HAP-1 (cell line): Measurements from ENCODE around the gene MFRP.
A peak's percentile ranks its signal among the peaks of the same experiment; 100 is the strongest.

ENCODE experiments used
- DNase-seq, 2 experiments: peaks; one replicate each; pipeline ENCODE4 v3.0.0-alpha.2; 2016 to 2020; ENCODE audit warnings: low spot score in 2 of 2
- H3K27me3 ChIP-seq: fragments of 250-450 bp; sonication (Bioruptor Pico); 2 replicates; pipeline ENCODE4 v1.5.1; 2020; ENCODE audit warnings: low read depth, mild to moderate bottlenecking, moderate library complexity
- H3K36me3 ChIP-seq: fragments of 250-450 bp; sonication (Bioruptor Pico); replicated peaks from 2 replicates; pipeline ENCODE4 v1.5.1; 2020; ENCODE audit warnings: mild to moderate bottlenecking
- H3K4me1 ChIP-seq: fragments of 250-450 bp; sonication (Bioruptor Pico); 2 replicates; pipeline ENCODE4 v1.5.1; 2020; ENCODE audit warnings: mild to moderate bottlenecking
- H3K4me3 ChIP-seq: fragments of 250-450 bp; sonication (Bioruptor Pico); 2 replicates; pipeline ENCODE4 v1.5.1; 2020; ENCODE audit warnings: mild to moderate bottlenecking, moderate library complexity
- H3K9me3 ChIP-seq: fragments of 250-450 bp; sonication (Bioruptor Pico); 2 replicates; pipeline ENCODE4 v1.5.1; 2020; ENCODE audit warnings: mild to moderate bottlenecking, moderate library complexity
- in situ Hi-C: fragments of 300-500 bp; cut with MboI; formaldehyde crosslinking; loops from 3 replicates; pipeline ENCODE4 v1.14.3; 2020; ENCODE audit warnings: low sequenced_read_pairs, inconsistent platforms, mixed read lengths

MFRP gene

GRCh38 chr11:119332111-119332765 lies 14.3 kb downstream of the MFRP start:
- Histone ChIP-seq H3K4me3 (no peak overlapping the region), H3K9me3 (no peaks in the 10 kb centered on the region), H3K27me3 (no peaks in the 10 kb centered on the region), H3K4me1 (peaks cover 23% of the 10 kb centered on the region), H3K36me3 (peaks cover 11% of the 10 kb centered on the region)
- peak; percentile 67 to 91 for DNase-seq
- in situ Hi-C loops, result no loop called here

GRCh38 chr11:119330237-119330636 lies 16.3 kb downstream of the MFRP start:
- Histone ChIP-seq H3K9me3 (no peaks in the 10 kb centered on the region), H3K27me3 (no peaks in the 10 kb centered on the region), H3K4me3 (no peak overlapping the region), H3K36me3 (no peaks in the 10 kb centered on the region), H3K4me1 (peaks cover 23% of the 10 kb centered on the region)
- in situ Hi-C loops, result no loop called here
- no peak for DNase-seq

- no peak for DNase-seq
- no peaks in the 10 kb centered on the region for H3K9me3 ChIP-seq
- in situ Hi-C loops, result loop anchor here (10.0 kb wide), 1 partner anchor 55 kb away; the partner anchor contains the start of gene USP2
- H3K27me3 ChIP-seq, result no peaks in the 10 kb centered on the region
- H3K36me3 ChIP-seq, result no peaks in the 10 kb centered on the region
- no peak overlapping the region for H3K4me3 ChIP-seq
- H3K4me1 ChIP-seq, result peaks cover 23% of the 10 kb centered on the region
These were observed 17.2 kb downstream of the MFRP start for GRCh38 chr11:119329320-119329719.

GRCh38 chr11:119324189-119324588 lies 22.3 kb downstream of the MFRP start:
- in situ Hi-C loops, result loop anchor here (10.0 kb wide), 1 partner anchor 61 kb away; the partner anchor contains the start of gene USP2
- no peaks in the 10 kb centered on the region for H3K36me3 ChIP-seq
- H3K4me3 ChIP-seq, result no peak overlapping the region
- no peak for DNase-seq
- no peaks in the 10 kb centered on the region for H3K27me3 ChIP-seq
- peaks cover 24% of the 10 kb centered on the region for H3K4me1 ChIP-seq
- H3K9me3 ChIP-seq, result no peaks in the 10 kb centered on the region

- no peaks in the 10 kb centered on the region for H3K36me3 ChIP-seq
- in situ Hi-C loops, result loop anchor here (10.0 kb wide), 1 partner anchor 61 kb away; the partner anchor contains the start of gene USP2
- H3K4me1 ChIP-seq, result peaks cover 30% of the 10 kb centered on the region
- peak; percentile 56 to 93 for DNase-seq
- no peaks in the 10 kb centered on the region for H3K9me3 ChIP-seq
- no peaks in the 10 kb centered on the region for H3K27me3 ChIP-seq
- H3K4me3 ChIP-seq, result no peak overlapping the region
These were observed 22.9 kb downstream of the MFRP start for GRCh38 chr11:119323532-119324033.

- H3K36me3 ChIP-seq, result no peaks in the 10 kb centered on the region
- peaks cover 32% of the 10 kb centered on the region for H3K4me1 ChIP-seq
- no peaks in the 10 kb centered on the region for H3K27me3 ChIP-seq
- no peak overlapping the region for H3K4me3 ChIP-seq
- in situ Hi-C loops, result loop anchor here (10.0 kb wide), 1 partner anchor 62 kb away; the partner anchor contains the start of gene USP2
- no peak for DNase-seq
- H3K9me3 ChIP-seq, result no peaks in the 10 kb centered on the region
These were observed 23.5 kb downstream of the MFRP start for GRCh38 chr11:119322921-119323531.

GRCh38 chr11:119322360-119322739 lies 24.2 kb downstream of the MFRP start:
- H3K27me3 ChIP-seq, result no peaks in the 10 kb centered on the region
- in situ Hi-C loops, result loop anchor here (10.0 kb wide), 1 partner anchor 62 kb away; the partner anchor contains the start of gene USP2
- no peaks in the 10 kb centered on the region for H3K36me3 ChIP-seq
- H3K9me3 ChIP-seq, result no peaks in the 10 kb centered on the region
- no peak for DNase-seq
- no peak overlapping the region for H3K4me3 ChIP-seq
- peaks cover 34% of the 10 kb centered on the region for H3K4me1 ChIP-seq

- Histone ChIP-seq H3K4me3 (peak overlapping the region; percentile 29), H3K9me3 (no peaks in the 10 kb centered on the region), H3K27me3 (no peaks in the 10 kb centered on the region), H3K4me1 (peaks cover 37% of the 10 kb centered on the region), H3K36me3 (no peaks in the 10 kb centered on the region; the same call in 1 of the 2 replicates)
- in situ Hi-C loops, result loop anchor here (10.0 kb wide), 1 partner anchor 64 kb away; the partner anchor contains the start of gene USP2
- DNase-seq, result peak; percentile 54 to 80
These were observed 25.6 kb downstream of the MFRP start for GRCh38 chr11:119320776-119321524.

GRCh38 chr11:119320240-119320775 lies 26.2 kb downstream of the MFRP start:
- peak; percentile 23 to 77 for DNase-seq
- Histone ChIP-seq H3K9me3 (no peaks in the 10 kb centered on the region), H3K4me3 (peak overlapping the region; percentile 29), H3K27me3 (no peaks in the 10 kb centered on the region), H3K36me3 (no peaks in the 10 kb centered on the region; the same call in 1 of the 2 replicates), H3K4me1 (peaks cover 41% of the 10 kb centered on the region)
- in situ Hi-C loops, result loop anchor here (10.0 kb wide), 1 partner anchor 64 kb away; the partner anchor contains the start of gene USP2

GRCh38 chr11:119319700-119320239 lies 26.7 kb downstream of the MFRP start:
- Histone ChIP-seq H3K4me1 (peaks cover 41% of the 10 kb centered on the region), H3K36me3 (no peaks in the 10 kb centered on the region; the same call in none of the 2 replicates), H3K27me3 (no peaks in the 10 kb centered on the region), H3K9me3 (no peaks in the 10 kb centered on the region), H3K4me3 (no peak overlapping the region)
- DNase-seq, result no peak
- in situ Hi-C loops, result loop anchor here (10.0 kb wide), 1 partner anchor 65 kb away; the partner anchor contains the start of gene USP2

- no peak overlapping the region for H3K4me3 ChIP-seq
- in situ Hi-C loops, result no loop called here
- no peak for DNase-seq
- peaks cover 41% of the 10 kb centered on the region for H3K4me1 ChIP-seq
- H3K9me3 ChIP-seq, result no peaks in the 10 kb centered on the region
- peaks cover 5% of the 10 kb centered on the region for H3K36me3 ChIP-seq
- no peaks in the 10 kb centered on the region for H3K27me3 ChIP-seq
These were observed 27.3 kb downstream of the MFRP start for GRCh38 chr11:119319136-119319699.

- Histone ChIP-seq H3K4me3 (no peak overlapping the region), H3K9me3 (no peaks in the 10 kb centered on the region), H3K36me3 (peaks cover 13% of the 10 kb centered on the region), H3K4me1 (peaks cover 41% of the 10 kb centered on the region), H3K27me3 (no peaks in the 10 kb centered on the region)
- in situ Hi-C loops, result no loop called here
- peak in 1 of 2 experiments; percentile 14 for DNase-seq
These were observed 28.0 kb downstream of the MFRP start for GRCh38 chr11:119318240-119319135.
